ENCODE data around the gene MYO1B.

DNA sequence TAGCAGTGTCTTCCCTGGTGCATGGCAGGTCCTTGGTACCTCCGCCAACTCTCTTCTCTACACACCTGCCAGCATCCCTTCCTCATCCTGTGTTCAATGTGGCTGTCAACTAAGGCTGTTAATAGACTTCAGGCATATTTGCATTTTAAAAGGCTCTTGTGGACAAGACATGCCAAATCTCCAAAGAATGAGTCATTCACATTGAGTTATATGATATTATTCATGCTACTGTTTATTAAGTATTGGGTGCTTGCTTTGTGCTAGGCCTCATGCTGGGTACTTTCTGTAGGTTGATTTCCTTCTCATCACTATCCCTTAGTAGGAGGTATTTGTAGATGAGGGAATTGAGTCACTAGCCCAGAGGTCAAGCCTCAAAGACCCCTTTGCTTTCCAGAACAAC is 5.2 kb downstream of the MYO1B start:
- TF ChIP-seq POLR2A (IDR thresholded peaks at IDR 0.05; ENCODE audit: low read depth, low read length) (no peak), POLR2AphosphoS5 (IDR thresholded peaks at IDR 0.05; ENCODE audit: low read depth, low read length) (no peak)

Data from GM12892 (cell line).